ENCODE results near the gene CABP4.

GRCh38 chr11:67448220-67448609 is 6.9 kb upstream of the CABP4 start:
- TF ChIP-seq CTCF (IDR thresholded peaks at IDR 0.05; ENCODE audit: low read length) = no peak
- no peak for TF ChIP-seq EZH2 (IDR thresholded peaks at IDR 0.05; ENCODE audit: borderline replicate concordance, low read length)
